ENCODE measurements around the gene CDKL1.

GRCh38 chr14:50398189-50398580, 1.5 kb upstream of the CDKL1 start:
- TF ChIP-seq EZH2 (IDR thresholded peaks at IDR 0.05; ENCODE audit: insufficient read depth, low read length) = no peak
- no peak for TF ChIP-seq CTCF (IDR thresholded peaks at IDR 0.05; ENCODE audit: insufficient read depth, low read depth, low read length)

All from astrocyte (in vitro differentiated cells and primary cell).